D721Med (cell line): Measurements from ENCODE around the gene PIGH.

Experiments used
- DNase-seq: peaks from one replicate; pipeline ENCODE4 v3.0.0; 2011; ENCODE audit warnings: low spot score; ENCODE audit not compliant: insufficient read length
- FAIRE-seq: peaks from 2 replicates; lab custom pipeline; 2011; peaks lifted over from hg19 to GRCh38; lab: Jason Lieb, UNC
- CTCF ChIP-seq: IDR thresholded peaks from 2 replicates; pipeline ENCODE4 v1.5.1; 2012; ENCODE audit warnings: mild to moderate bottlenecking, control low read depth; ENCODE audit not compliant: insufficient read depth; ENCODE audit errors: missing control alignments

Gene PIGH

GRCh38 chr14:67599698-67600561 is at the start of gene PIGH:
Gene PIGH (minus strand): TSS chr14:67600268. CDS start chr14:67600203, 65 bp downstream.
- TF ChIP-seq CTCF = peak; percentile 37
- DNase-seq (peak; percentile 85), FAIRE-seq (no peak)

GRCh38 chr14:67646131-67646530 is 46.1 kb upstream of the PIGH start:
- no peak for FAIRE-seq
- TF ChIP-seq CTCF = no peak

GRCh38 chr14:67645414-67645813 is 45.3 kb upstream of the PIGH start:
- TF ChIP-seq CTCF = no peak
- DNase-seq (no peak), FAIRE-seq (no peak)

More at GRCh38 chr14:67646131-67646530, 46.1 kb upstream of the PIGH start:
- DNase-seq = no peak

GRCh38 chr14:67644428-67644827 is 44.4 kb upstream of the PIGH start:
- no peak for FAIRE-seq
- no peak for DNase-seq
- no peak for TF ChIP-seq CTCF

GRCh38 chr14:67643713-67644112 is 43.6 kb upstream of the PIGH start:
- no peak for TF ChIP-seq CTCF
- no peak for FAIRE-seq
- no peak for DNase-seq

- TF ChIP-seq CTCF = no peak
- DNase-seq = no peak
- FAIRE-seq = peak; percentile 32
Measured at GRCh38 chr14:67641902-67642749, 42.1 kb upstream of the PIGH start.
